A375 (cell line): ENCODE measurements around the gene SLC2A6. TPM values are rescaled to one million over a fixed set of nuclear protein-coding genes. Genes with fewer than 3 reads are reported as not detected.

Experiments
- total RNA-seq: library from RNA; depleted of rRNA; stranded (reverse); fragments of >200 nt; shearing (Covaris generic); gene quantifications from 2 replicates; pipeline ENCODE4 v1.2.3, GENCODE V29; 2014; rRNA removed

Gene SLC2A6, protein sequence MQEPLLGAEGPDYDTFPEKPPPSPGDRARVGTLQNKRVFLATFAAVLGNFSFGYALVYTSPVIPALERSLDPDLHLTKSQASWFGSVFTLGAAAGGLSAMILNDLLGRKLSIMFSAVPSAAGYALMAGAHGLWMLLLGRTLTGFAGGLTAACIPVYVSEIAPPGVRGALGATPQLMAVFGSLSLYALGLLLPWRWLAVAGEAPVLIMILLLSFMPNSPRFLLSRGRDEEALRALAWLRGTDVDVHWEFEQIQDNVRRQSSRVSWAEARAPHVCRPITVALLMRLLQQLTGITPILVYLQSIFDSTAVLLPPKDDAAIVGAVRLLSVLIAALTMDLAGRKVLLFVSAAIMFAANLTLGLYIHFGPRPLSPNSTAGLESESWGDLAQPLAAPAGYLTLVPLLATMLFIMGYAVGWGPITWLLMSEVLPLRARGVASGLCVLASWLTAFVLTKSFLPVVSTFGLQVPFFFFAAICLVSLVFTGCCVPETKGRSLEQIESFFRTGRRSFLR
- 3.3 and 4.2 TPM in 2 replicates for total RNA-seq

DNA sequence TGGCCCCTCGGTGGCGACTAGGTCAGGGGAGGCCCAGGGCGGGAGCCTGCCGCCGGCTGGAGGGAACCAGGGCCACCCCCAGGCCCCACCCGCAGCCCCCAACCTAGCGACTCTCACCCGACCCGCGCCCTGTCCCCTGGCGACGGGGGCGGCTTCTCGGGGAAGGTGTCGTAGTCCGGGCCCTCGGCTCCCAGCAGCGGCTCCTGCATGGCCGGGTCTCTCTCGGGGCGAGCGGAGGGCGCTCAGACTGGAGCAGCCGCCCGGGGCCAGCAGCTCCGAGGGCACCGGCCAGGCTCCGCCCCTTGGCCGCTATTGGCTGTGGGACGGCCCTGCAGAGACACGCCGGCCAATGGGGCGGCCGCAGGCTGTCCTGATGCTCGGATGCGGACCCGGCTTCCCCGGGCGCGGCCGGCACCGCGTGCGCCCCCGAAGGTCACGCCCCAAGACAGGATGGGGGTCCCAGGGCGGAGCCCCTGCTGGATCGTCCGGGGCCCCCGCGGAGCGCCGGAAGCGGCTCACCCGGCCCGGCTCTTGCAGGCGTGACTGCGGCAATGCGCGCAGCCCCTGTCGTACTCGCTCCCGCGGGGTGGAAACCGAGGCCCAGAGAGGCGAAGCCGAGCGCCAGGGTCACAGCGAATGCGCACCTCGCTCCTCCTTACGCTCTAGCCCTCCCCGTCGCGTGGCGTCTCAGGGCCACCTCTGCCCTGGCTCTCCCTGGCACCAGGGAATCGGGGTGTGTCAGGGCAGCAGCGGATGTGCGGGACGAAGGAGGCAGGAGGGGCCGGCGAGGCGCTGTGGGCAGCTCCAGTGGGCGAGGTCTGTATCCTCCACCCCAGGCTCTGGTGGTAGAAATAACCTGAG is at the start of gene SLC2A6:
TSS of gene SLC2A6 (minus strand) at position 249 of the 861 bp plus-strand sequence. CDS start at position 209, 40 bp downstream.

DNA sequence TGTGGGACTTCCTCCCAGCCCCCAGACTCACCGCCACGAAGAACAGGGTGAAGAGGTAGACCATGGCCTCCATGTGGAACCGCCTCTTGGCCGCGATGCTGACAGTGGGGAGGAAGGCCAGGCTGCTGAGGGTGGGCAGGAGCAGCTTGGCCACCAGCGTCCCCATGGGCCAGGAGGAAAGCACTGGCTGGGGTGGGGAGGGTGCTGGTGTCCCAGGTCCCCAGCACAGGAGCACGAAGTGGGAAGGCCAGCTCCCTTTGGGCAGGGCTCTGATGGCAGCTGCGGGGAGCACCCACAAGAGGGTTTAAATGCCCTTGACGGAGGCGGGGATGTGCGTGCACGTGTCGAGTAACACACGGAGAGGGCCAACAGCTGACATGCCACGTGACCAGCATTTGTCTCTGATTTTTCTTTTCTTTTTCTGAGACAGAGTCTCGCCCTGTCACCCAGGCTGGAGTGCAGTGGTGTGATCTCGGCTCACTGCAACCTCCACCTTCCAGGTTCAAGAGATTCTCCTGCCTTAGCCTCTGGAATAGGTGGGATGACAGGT is 45.9 kb upstream of the SLC2A6 start, which contains the start of gene MYMK:
TSS of gene MYMK (minus strand) at position 281 of the 550 bp plus-strand sequence. CDS start at position 166, 115 bp downstream.

DNA sequence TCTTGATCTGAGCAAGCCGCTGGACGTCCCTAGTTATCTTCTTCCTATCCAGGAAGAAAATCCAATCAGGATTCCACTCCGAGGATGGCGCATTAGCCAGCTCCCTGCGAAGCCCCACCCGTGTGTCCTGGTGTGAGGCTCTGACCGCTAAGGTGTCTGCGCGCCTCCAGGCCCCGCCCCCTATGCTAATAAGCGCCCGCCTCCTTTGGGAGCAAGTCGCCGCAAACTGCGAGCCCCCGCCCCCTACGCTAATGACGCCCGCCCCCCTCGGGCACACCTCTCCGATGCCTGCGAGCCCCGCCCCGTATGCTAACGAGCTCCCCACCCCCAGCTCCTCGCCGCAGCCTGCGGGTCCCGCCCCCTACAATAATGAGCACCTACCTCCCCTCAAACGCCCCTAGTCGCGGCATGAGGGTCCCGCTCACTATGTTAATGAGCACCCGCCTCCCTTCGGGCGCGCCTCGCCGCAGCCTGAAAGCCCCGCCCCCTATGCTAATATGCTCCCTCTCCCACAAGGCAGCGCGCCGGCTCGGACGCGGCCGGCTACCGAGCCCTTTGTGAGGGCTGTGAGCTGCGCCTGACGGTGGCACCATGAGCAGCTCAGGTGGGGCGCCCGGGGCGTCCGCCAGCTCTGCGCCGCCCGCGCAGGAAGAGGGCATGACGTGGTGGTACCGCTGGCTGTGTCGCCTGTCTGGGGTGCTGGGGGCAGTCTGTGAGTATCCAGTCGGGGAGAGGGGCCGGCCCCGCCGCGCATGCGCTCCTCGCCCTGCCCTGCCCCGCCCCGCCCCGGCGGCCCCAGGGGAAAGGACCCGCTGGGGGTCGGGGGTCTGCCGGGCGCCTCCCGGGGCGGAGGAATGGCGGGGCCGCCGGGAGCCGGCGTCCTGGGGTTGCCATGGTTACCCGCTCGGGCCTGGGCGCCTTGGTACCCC is 19.2 kb downstream of the SLC2A6 start, which contains the start of gene CACFD1:
TSS of gene CACFD1 (plus strand) at position 503 of the 929 bp plus-strand sequence. CDS start at position 592, 89 bp downstream.

DNA sequence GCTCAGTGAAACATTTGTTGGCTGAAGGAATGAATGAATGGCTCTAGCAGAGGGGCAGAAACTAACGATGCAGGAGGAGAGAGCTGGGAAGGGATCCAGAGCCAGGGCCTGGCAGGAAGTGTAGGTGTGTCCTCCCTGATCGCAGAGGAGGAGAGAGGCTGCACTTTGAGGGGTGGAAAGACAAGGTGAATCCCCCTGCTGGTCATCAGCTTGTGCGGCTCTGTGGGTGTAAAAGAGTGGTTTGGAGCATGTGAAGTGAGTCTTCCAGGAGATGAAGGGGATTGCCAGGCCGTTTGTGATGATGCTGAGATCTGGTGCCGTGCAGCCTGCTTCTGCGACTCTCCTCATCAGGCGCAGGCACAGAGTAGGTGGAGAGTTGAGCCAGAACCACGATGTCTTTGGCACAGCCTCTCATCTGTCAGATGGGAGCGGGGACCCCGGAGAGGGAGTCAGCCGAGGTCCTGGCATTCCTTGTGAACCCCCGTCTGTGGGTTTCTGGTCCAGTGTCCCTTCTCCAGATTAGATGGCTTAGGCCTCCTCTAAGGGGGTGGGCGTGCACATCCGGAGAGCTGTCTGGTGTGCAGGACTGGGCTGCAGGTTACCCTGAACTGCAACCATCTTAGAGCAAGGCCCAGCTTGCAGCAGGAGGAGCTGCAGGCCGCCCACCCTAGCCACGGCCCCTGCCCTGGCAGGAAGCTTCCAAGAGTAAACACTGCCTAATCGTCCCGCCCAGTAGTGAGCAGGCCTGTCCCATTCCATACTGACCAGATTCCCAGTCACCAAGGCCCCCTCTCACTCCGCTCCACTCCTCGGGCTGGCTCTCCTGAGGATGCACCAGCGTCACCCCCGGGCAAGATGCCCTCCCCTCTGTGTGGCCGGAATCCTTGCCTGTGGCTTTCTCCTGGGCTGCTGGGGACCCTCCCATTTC is 57.0 kb downstream of the SLC2A6 start, which contains the start of gene ADAMTS13:
TSS of gene ADAMTS13 (plus strand) at position 753 of the 928 bp plus-strand sequence. CDS start at position 830, 77 bp downstream.

Other genes starting within 250 kb of the SLC2A6 start
- gene ABO, start 203.9 kb downstream of the SLC2A6 start, total RNA-seq, result not detected in 2 replicates
- gene SURF6, start 142.9 kb downstream of the SLC2A6 start, total RNA-seq, result 56.2 and 62.8 TPM in 2 replicates
- gene MED22, start 131.0 kb downstream of the SLC2A6 start, total RNA-seq, result 29.7 and 31.6 TPM in 2 replicates
- 2,460 and 2,581 TPM in 2 replicates for gene RPL7A, start 130.9 kb downstream of the SLC2A6 start, total RNA-seq
- 35.5 and 40.5 TPM in 2 replicates for gene SURF1, start 122.6 kb downstream of the SLC2A6 start, total RNA-seq
- gene SURF2, start 122.5 kb downstream of the SLC2A6 start, total RNA-seq, result 88.1 and 115 TPM in 2 replicates
- gene SURF4, start 103.0 kb downstream of the SLC2A6 start, total RNA-seq, result 182 and 190 TPM in 2 replicates
- 0.41 TPM in 1 of 2 replicates, not detected in the other for gene STKLD1, start 102.7 kb downstream of the SLC2A6 start, total RNA-seq
- gene REXO4, start 61.1 kb downstream of the SLC2A6 start, total RNA-seq, result 45.8 and 48.7 TPM in 2 replicates
- gene ADAMTS13, start 56.7 kb downstream of the SLC2A6 start, total RNA-seq, result 2.7 and 3.9 TPM in 2 replicates
- gene CACFD1, start 19.1 kb downstream of the SLC2A6 start, total RNA-seq, result 5.4 and 5.7 TPM in 2 replicates
- not detected in 2 replicates for gene MYMK, start 45.9 kb upstream of the SLC2A6 start, total RNA-seq
- gene ADAMTSL2, start 55.6 kb upstream of the SLC2A6 start, total RNA-seq, result not detected in 2 replicates
- gene FAM163B, start 130.3 kb upstream of the SLC2A6 start, total RNA-seq, result not detected in 2 replicates
- gene DBH, start 157.3 kb upstream of the SLC2A6 start, total RNA-seq, result not detected in 2 replicates